Neural cell (in vitro differentiated cells): Measurements from ENCODE around the gene ATP2B2. TPM values are rescaled to one million over a fixed set of nuclear protein-coding genes. Genes with fewer than 3 reads are reported as not detected.

Experiments
- H2AFZ ChIP-seq: fragments of 200-600, 300-800 bp; sonication (generic), shearing (Covaris generic); 2 replicates; pipeline ENCODE4 v1.6.0; 2014; ENCODE audit warnings: low read depth, mild to moderate bottlenecking, antibody characterized with exemption, low read length, moderate library complexity
- H3F3A ChIP-seq: fragments of 200-600 bp; shearing (Covaris generic); 2 replicates; pipeline ENCODE4 v1.6.1; 2016; ENCODE audit warnings: mild to moderate bottlenecking, moderate library complexity, mixed read lengths, antibody characterized with exemption, low read length; ENCODE audit not compliant: insufficient read depth, poor library complexity, severe bottlenecking
- H3K27ac ChIP-seq: fragments of 200-600, 300-800 bp; sonication (generic), shearing (Covaris generic); 2 replicates; pipeline ENCODE4 v1.5.1; 2014; ENCODE audit warnings: mild to moderate bottlenecking, low read length, moderate library complexity
- H3K27me3 ChIP-seq: fragments of 300-800, 200-600 bp; sonication (generic), shearing (Covaris generic); 2 replicates; pipeline ENCODE4 v1.6.0; 2014; ENCODE audit warnings: mild to moderate bottlenecking, low read depth, low read length, moderate library complexity; ENCODE audit not compliant: insufficient read depth
- H3K36me3 ChIP-seq: fragments of 300-800, 200-600 bp; sonication (generic), shearing (Covaris generic); 2 replicates; pipeline ENCODE4 v1.5.1; 2014; ENCODE audit warnings: mild to moderate bottlenecking, antibody characterized with exemption, low read length, moderate library complexity; ENCODE audit not compliant: insufficient read depth
- H3K4me2 ChIP-seq: fragments of 300-800, 200-600 bp; sonication (generic), shearing (Covaris generic); 2 replicates; pipeline ENCODE4 v1.6.0; 2014; ENCODE audit warnings: mild to moderate bottlenecking, low read length
- H3K4me3 ChIP-seq: fragments of 300-800, 200-600 bp; sonication (generic), shearing (Covaris generic); 2 replicates; pipeline ENCODE4 v1.5.1; 2014; ENCODE audit warnings: mild to moderate bottlenecking, low read length, moderate library complexity
- H3K79me2 ChIP-seq: fragments of 200-600 bp; shearing (Covaris generic); replicated peaks from 2 replicates; pipeline ENCODE4 v1.6.0; 2014; ENCODE audit warnings: mild to moderate bottlenecking, low read length, moderate library complexity; ENCODE audit not compliant: insufficient read depth
- H3K9ac ChIP-seq: fragments of 300-800, 200-600 bp; sonication (generic), shearing (Covaris generic); 2 replicates; pipeline ENCODE4 v1.6.1; 2016; ENCODE audit warnings: mild to moderate bottlenecking, low read length, mixed read lengths
- H3K9me2 ChIP-seq: fragments of 200-600 bp; shearing (Covaris generic); 2 replicates; pipeline ENCODE4 v1.6.1; 2016; ENCODE audit warnings: mild to moderate bottlenecking, low read length, mixed read lengths; ENCODE audit not compliant: insufficient read depth
- H3K9me3 ChIP-seq: fragments of 200-600, 300-800 bp; sonication (generic), shearing (Covaris generic); 2 replicates; pipeline ENCODE4 v1.6.1; 2016; ENCODE audit warnings: mild to moderate bottlenecking, mixed run types, low read length, moderate library complexity, mixed read lengths
- H4K20me1 ChIP-seq: fragments of 200-600 bp; shearing (Covaris generic); 2 replicates; pipeline ENCODE4 v1.6.1; 2016; ENCODE audit warnings: mild to moderate bottlenecking, mixed run types; ENCODE audit not compliant: insufficient read depth
- CTCF ChIP-seq: fragments of 450-650 bp; IDR thresholded peaks from 2 replicates; pipeline ENCODE4 v1.5.1; 2014; ENCODE audit warnings: antibody characterized with exemption, mild to moderate bottlenecking, moderate library complexity; ENCODE audit not compliant: poor library complexity, severe bottlenecking
- EP300 ChIP-seq: fragments of 450-650 bp; conservative IDR thresholded peaks from 2 replicates; pipeline ENCODE4 v1.6.1; 2014; ENCODE audit warnings: antibody characterized with exemption, mild to moderate bottlenecking, moderate library complexity; ENCODE audit not compliant: poor library complexity, severe bottlenecking
- EZH2 ChIP-seq: fragments of 200-600, 300-800 bp; shearing (Covaris generic), sonication (generic); IDR thresholded peaks from 2 replicates; pipeline ENCODE4 v1.6.1; 2014; ENCODE audit warnings: antibody characterized with exemption, low read length, borderline replicate concordance, mild to moderate bottlenecking; ENCODE audit not compliant: insufficient read depth, poor library complexity, severe bottlenecking
- MXI1 ChIP-seq: fragments of 450-650 bp; conservative IDR thresholded peaks from 2 replicates; pipeline ENCODE4 v1.6.1; 2014; ENCODE audit warnings: antibody characterized with exemption, mild to moderate bottlenecking; ENCODE audit not compliant: poor library complexity, severe bottlenecking
- POLR2AphosphoS5 ChIP-seq: IDR thresholded peaks from 2 replicates; pipeline ENCODE4 v1.6.1; 2012
- RAD21 ChIP-seq: fragments of 450-650 bp; conservative IDR thresholded peaks from 2 replicates; pipeline ENCODE4 v1.6.1; 2014; ENCODE audit warnings: antibody characterized with exemption, mild to moderate bottlenecking, moderate library complexity
- REST ChIP-seq: IDR thresholded peaks from 2 replicates; pipeline ENCODE4 v1.6.1; 2012; ENCODE audit warnings: borderline replicate concordance
- SMC3 ChIP-seq: fragments of 450-650 bp; conservative IDR thresholded peaks from 2 replicates; pipeline ENCODE4 v1.6.1; 2014; ENCODE audit warnings: antibody characterized with exemption, mild to moderate bottlenecking, moderate library complexity; ENCODE audit not compliant: poor library complexity
- TAF1 ChIP-seq: IDR thresholded peaks from 2 replicates; pipeline ENCODE4 v1.6.1; 2012; ENCODE audit warnings: low read depth
- polyA plus RNA-seq: library from polyadenylated mRNA; depleted of rRNA; stranded (reverse); fragments of >200 nt; gene quantifications from 2 replicates; pipeline ENCODE4 v1.2.3, GENCODE V29; 2014

The ATP2B2 gene
- polyA plus RNA-seq, 1 donor from 2014 or later, result 8.3 TPM

- Histone ChIP-seq H3F3A (no peaks in the 10 kb centered on the region), H3K27me3 (no peaks in the 10 kb centered on the region), H3K36me3 (no peaks in the 10 kb centered on the region), H3K9me3 (no peaks in the 10 kb centered on the region), H2AFZ (no peak overlapping the region), H4K20me1 (no peaks in the 10 kb centered on the region), H3K79me2 (no peaks in the 10 kb centered on the region), H3K4me3 (no peak overlapping the region), H3K9ac (no peak overlapping the region), H3K4me2 (no peak overlapping the region), H3K27ac (no peak overlapping the region), H3K9me2 (no peaks in the 10 kb centered on the region)
- TF ChIP-seq POLR2AphosphoS5 (no peak), EZH2 (no peak), SMC3 (no peak), EP300 (no peak), REST (no peak), CTCF (no peak), TAF1 (no peak), RAD21 (no peak), MXI1 (no peak)
Measured at GRCh38 chr3:10514407-10515069, 9.2 kb upstream of the ATP2B2 start.

GRCh38 chr3:10513306-10513705 lies 7.9 kb upstream of the ATP2B2 start:
- H3K27me3 ChIP-seq, result no peaks in the 10 kb centered on the region
- H3K9me2 ChIP-seq, result no peaks in the 10 kb centered on the region
- no peak overlapping the region for H3K9ac ChIP-seq
- no peaks in the 10 kb centered on the region for H3K9me3 ChIP-seq
- H2AFZ ChIP-seq, result no peak overlapping the region
- H3K36me3 ChIP-seq, result no peaks in the 10 kb centered on the region
- no peaks in the 10 kb centered on the region for H3K79me2 ChIP-seq
- no peak overlapping the region for H3K27ac ChIP-seq
- H3F3A ChIP-seq, result no peaks in the 10 kb centered on the region
- TF ChIP-seq REST (no peak), EZH2 (no peak), CTCF (no peak), MXI1 (no peak), EP300 (no peak), POLR2AphosphoS5 (no peak), SMC3 (no peak), RAD21 (no peak), TAF1 (no peak)
- no peaks in the 10 kb centered on the region for H4K20me1 ChIP-seq
- no peak overlapping the region for H3K4me3 ChIP-seq
- no peak overlapping the region for H3K4me2 ChIP-seq
